BJ (cell line): ENCODE measurements around the gene ENDOG. TPM values are rescaled to one million over a fixed set of nuclear protein-coding genes. Genes with fewer than 3 reads are reported as not detected.

Source experiments
- CTCF ChIA-PET: fragments of 350-600 bp; formaldehyde crosslinking; extraction: SDS; loops from one replicate; lab custom pipeline; 2021; ENCODE audit warnings: antibody characterized with exemption, inconsistent platforms; lab: Yijun Ruan, JAX
- POLR2A ChIA-PET: fragments of 300-600 bp; sonication (Branson Sonifier 250); formaldehyde crosslinking; extraction: SDS; loops from one replicate; lab custom pipeline; 2021; ENCODE audit warnings: antibody characterized with exemption; lab: Charles Lee
- DNase-seq: peaks from one replicate; pipeline ENCODE4 v3.0.0-alpha.2; 2011; ENCODE audit warnings: low read depth
- H3K27me3 ChIP-seq: 2 replicates; pipeline ENCODE4 v1.6.0; 2011; ENCODE audit warnings: low read length; ENCODE audit not compliant: control insufficient read depth, insufficient read depth
- H3K36me3 ChIP-seq: 2 replicates; pipeline ENCODE4 v1.5.1; 2011; ENCODE audit warnings: low read length; ENCODE audit not compliant: control insufficient read depth, insufficient read depth
- H3K4me3 ChIP-seq: 2 replicates; pipeline ENCODE4 v1.5.1; 2011; ENCODE audit warnings: low read depth, mild to moderate bottlenecking, control low read depth, low read length
- polyA plus RNA-seq: library from polyadenylated mRNA; depleted of rRNA; stranded (reverse); fragments of >200 nt; gene quantifications from 2 replicates; pipeline ENCODE4 v1.2.3, GENCODE V29; 2011
- TF ChIP-seq, protein P1 (sequence below): IDR thresholded peaks from 2 replicates; pipeline ENCODE4 v1.5.1; 2011; ENCODE audit warnings: low read depth, mild to moderate bottlenecking, control low read depth, inconsistent platforms, low read length, moderate library complexity; ENCODE audit not compliant: insufficient read depth

Gene ENDOG
- polyA plus RNA-seq, 1 experiment = 20.7 TPM

DNA sequence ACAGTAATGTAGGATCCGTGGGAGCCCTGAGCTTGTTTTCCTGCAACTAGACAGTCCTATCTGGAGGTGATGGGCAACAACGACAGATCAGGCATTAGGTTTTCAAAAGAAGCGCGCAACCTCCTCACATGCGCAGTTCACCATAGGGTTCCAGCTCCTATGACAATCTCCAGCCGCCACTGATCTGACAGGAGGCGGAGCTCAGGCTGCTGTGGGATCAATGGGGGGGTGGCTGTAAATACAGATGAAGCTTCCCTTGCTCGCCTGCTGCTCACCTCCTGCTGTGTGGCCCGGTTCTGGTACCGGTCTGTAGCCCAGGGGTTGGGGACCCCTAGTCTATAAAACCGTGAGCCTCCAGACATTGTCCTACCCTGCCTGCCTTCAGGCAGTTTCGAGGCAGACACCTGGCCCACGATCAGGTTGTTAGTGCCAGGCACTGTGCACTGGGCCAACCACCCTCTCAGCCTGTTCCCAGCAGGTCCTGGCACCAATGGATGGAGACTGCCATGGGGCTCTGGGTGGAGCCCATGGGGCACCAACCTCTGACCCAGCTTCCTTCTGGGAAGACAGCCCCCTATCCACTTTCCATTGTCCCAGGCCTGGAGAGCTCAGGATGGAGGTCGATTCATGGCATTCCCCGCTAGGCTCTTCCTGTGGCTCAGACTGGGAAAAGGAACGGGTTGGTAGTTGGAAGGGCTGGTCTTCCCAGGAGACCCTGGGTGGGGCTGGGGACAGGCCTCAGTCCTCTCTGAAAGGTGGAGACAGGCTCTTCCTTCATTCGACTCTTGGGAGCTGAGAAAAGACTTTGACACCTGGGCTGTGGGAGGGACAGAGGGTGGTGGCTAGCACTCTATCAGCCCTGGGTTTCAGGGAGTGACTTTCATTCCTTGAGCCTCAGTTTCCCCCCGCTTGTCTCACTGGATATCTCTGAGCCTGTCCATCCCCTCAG is 1.7 kb downstream of the ENDOG start:
- no peak for DNase-seq
- TF ChIP-seq, protein P1, sequence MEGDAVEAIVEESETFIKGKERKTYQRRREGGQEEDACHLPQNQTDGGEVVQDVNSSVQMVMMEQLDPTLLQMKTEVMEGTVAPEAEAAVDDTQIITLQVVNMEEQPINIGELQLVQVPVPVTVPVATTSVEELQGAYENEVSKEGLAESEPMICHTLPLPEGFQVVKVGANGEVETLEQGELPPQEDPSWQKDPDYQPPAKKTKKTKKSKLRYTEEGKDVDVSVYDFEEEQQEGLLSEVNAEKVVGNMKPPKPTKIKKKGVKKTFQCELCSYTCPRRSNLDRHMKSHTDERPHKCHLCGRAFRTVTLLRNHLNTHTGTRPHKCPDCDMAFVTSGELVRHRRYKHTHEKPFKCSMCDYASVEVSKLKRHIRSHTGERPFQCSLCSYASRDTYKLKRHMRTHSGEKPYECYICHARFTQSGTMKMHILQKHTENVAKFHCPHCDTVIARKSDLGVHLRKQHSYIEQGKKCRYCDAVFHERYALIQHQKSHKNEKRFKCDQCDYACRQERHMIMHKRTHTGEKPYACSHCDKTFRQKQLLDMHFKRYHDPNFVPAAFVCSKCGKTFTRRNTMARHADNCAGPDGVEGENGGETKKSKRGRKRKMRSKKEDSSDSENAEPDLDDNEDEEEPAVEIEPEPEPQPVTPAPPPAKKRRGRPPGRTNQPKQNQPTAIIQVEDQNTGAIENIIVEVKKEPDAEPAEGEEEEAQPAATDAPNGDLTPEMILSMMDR = no peak
- Histone ChIP-seq H3K36me3 (peaks cover 17% of the 10 kb centered on the region; the same call in 1 of the 2 replicates), H3K27me3 (no peaks in the 10 kb centered on the region), H3K4me3 (no peak overlapping the region)
- CTCF ChIA-PET = interaction anchor here (1.1 to 2.0 kb wide), 6 partner anchors 7 to 185 kb away, joined by 4 to 12 read pairs (median 6); no protein-coding TSS in a partner anchor
- POLR2A ChIA-PET = no interaction called here

DNA sequence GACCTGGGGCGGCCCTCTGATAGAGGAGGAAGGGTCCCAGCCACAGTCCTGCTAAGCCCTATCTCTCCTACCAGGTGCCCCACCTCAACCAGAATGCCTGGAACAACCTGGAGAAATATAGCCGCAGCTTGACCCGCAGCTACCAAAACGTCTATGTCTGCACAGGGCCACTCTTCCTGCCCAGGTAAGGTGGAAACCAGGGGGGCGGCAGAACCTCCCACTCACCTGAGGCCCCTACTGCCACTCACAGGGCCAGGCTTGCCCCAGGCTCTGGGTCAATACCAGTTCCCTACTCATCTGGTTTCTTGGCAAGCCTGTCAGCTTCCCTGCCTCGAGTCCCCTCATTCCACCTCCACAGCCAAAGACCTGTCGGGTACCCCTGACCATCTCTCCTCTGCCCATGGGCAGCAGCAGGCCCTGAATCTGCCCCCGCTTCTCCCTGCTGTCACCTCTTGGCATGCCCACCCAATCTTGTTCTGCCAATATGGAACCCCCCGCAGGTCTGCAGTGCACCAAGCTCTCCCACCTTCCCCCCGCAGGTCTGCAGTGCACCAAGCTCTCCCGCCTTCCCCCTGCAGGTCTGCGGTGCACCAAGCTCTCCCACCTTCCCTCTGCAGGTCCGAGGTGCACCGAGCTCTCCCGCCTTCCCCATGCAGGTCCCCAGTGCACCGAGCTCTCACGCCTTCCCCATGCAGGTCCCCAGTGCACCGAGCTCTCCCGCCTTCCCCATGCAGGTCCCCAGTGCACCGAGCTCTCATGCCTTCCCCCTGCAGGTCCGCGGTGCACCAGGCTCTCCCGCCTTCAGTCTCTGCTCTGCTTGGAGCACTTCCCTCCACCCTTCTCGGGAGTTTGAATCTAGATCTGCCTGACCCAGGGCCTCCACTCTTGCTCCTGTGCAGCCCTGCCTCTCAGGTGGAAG is 2.6 kb downstream of the ENDOG start:
- H3K27me3 ChIP-seq = no peaks in the 10 kb centered on the region
- no peak overlapping the region for H3K4me3 ChIP-seq
- POLR2A ChIA-PET = no interaction called here
- no peak for DNase-seq
- CTCF ChIA-PET = interaction anchor here (2.0 kb wide), 1 partner anchor 24 kb away, joined by 6 read pairs; no protein-coding TSS in a partner anchor
- peaks cover 18% of the 10 kb centered on the region for H3K36me3 ChIP-seq
- TF ChIP-seq, protein P1 = no peak

DNA sequence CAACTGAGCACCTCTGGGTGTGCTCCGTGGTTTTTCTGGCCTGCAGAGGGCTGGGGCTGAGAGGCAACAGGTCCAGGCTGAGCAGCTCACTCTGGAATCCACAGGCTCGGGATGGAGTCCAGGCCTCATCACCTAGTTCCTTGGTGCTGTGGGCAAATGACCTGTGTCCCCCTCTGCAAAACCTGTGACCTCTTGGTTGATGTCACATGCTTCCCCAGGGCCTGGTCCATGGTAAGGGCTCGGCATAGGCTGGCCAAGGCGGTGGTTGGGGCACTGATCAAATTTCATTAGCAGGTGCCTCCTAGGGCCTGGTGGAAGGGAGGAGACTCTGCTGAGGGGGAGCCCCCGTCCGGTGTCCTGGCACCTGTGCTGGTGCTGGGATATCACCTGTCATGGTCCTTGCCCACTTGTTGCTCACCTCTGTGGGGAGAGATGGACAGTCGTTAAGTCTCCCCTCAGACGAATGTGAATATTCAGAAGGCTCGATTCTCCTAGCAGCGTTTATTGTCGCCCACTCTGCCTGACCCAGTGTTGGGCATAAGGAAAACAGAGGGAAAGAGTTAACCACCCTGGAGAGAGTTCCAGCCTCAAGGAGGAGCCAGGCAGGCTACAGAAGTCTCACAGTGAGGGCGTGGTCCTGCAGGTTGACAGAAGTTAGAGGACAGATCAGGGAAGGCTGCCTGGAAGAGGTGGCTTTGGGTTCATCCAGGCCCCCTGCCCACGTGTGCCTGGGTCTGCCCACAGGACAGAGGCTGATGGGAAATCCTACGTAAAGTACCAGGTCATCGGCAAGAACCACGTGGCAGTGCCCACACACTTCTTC is 3.5 kb downstream of the ENDOG start:
- no peak for DNase-seq
- TF ChIP-seq, protein P1 = no peak
- Histone ChIP-seq H3K4me3 (no peak overlapping the region), H3K27me3 (no peaks in the 10 kb centered on the region), H3K36me3 (peaks cover 25% of the 10 kb centered on the region)
- CTCF ChIA-PET = no interaction called here
- POLR2A ChIA-PET = no interaction called here

DNA sequence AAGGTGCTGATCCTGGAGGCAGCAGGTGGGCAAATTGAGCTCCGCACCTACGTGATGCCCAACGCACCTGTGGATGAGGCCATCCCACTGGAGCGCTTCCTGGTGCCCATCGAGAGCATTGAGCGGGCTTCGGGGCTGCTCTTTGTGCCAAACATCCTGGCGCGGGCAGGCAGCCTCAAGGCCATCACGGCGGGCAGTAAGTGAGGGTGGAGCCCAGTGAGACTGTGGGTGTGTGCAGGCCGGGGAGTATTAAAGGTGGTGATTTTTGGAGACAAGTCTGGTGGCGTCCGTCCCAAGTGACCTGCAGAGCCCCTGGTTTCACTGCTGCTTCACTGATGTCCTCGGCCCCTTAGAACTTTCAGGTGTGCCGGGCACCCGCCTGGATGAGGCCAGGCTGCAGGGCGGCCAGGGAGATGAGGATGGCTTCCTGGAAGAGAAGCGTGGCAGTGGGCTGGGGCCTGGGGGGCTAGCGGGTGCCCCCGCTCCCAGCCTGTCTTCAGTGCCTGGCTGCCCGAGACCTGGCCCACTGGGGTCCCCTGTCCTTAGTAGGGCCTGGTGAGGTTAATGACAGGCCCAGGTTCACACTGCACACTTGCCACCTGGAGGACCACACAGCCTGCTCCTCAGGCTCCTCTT is 4.2 kb downstream of the ENDOG start:
- CTCF ChIA-PET = no interaction called here
- DNase-seq = no peak
- TF ChIP-seq, protein P1 = no peak
- Histone ChIP-seq H3K36me3 (peaks cover 27% of the 10 kb centered on the region), H3K27me3 (no peaks in the 10 kb centered on the region), H3K4me3 (no peak overlapping the region)
- POLR2A ChIA-PET = no interaction called here
